Sigmoid colon (tissue), 7 donors: ENCODE data around the gene GRB14. TPM values are rescaled to one million over a fixed set of nuclear protein-coding genes. Genes with fewer than 3 reads are reported as not detected.

Experiments used
- DNase-seq: peaks from one replicate; pipeline ENCODE4 v3.0.0-alpha.2; 2019
- H3K27ac ChIP-seq, 4 donors: fragments of 200-600 bp; sonication (generic); one replicate each; pipeline ENCODE4 v1.5.1; 2016 to 2019; ENCODE audit warnings: mild to moderate bottlenecking in 1 of 4
- H3K27me3 ChIP-seq, 3 donors: fragments of 200-600 bp; sonication (generic); one replicate each; pipeline ENCODE4 v1.5.1; 2019; ENCODE audit warnings: mild to moderate bottlenecking in 1 of 3
- H3K36me3 ChIP-seq, 4 donors: fragments of 200-600 bp; sonication (generic); one replicate each; pipeline ENCODE4 v1.5.1; 2016 to 2019
- H3K4me1 ChIP-seq, 4 donors: fragments of 200-600 bp; sonication (generic); one replicate each; pipeline ENCODE4 v1.5.1; 2017 to 2019
- H3K4me3 ChIP-seq, 4 donors: fragments of 200-600 bp; sonication (generic); one replicate each; pipeline ENCODE4 v1.5.1; 2017 to 2019; ENCODE audit warnings: mild to moderate bottlenecking in 2 of 4, moderate library complexity in 1 of 4
- H3K9me3 ChIP-seq, 4 donors: fragments of 200-600 bp in 3 of 4; sonication (generic) in 3 of 4; one replicate each; pipeline versions ENCODE4 v1.5.1 to v1.6.1; 2013 to 2019
- EP300 ChIP-seq, 4 donors: sonication (generic); formaldehyde crosslinking; IDR thresholded peaks; one replicate each; pipeline ENCODE4 v1.6.1; 2017; ENCODE audit warnings: antibody characterized with exemption in 4 of 4
- POLR2A ChIP-seq, 2 donors: fragments of 450-650 bp; IDR thresholded peaks; one replicate each; pipeline ENCODE4 v1.6.1; 2016; ENCODE audit warnings: antibody characterized with exemption in 2 of 2, mild to moderate bottlenecking in 2 of 2, moderate library complexity in 2 of 2
- POLR2AphosphoS5 ChIP-seq, 4 donors: sonication (generic); formaldehyde crosslinking; IDR thresholded peaks; one replicate each; pipeline ENCODE4 v1.6.1; 2017; ENCODE audit warnings: antibody characterized with exemption in 4 of 4
- WGBS, 2 donors: extraction: QIAGEN DNeasy Blood & Tissue Kit; methylation state at CpG; one replicate each; pipeline ENCODE4 v1.1.7; 2013; 5-methylcytosine and 5-hydroxymethylcytosine counted together
- intact Hi-C: fragments of 100-400 bp; cut with DNase I; formaldehyde crosslinking; loops from one replicate; pipeline ENCODE4 v1.15.1; 2023
- polyA plus RNA-seq, 3 donors: library from polyadenylated mRNA; stranded (reverse); fragments of 200-250 nt; gene quantifications; one replicate each; pipeline ENCODE4 v1.2.3, GENCODE V29; 2013
- total RNA-seq, 4 donors: library from RNA; depleted of rRNA; stranded (reverse); fragments of >200 nt; gene quantifications; one replicate each; pipeline ENCODE4 v1.1.0, GENCODE V29; 2016
- TF ChIP-seq, protein P1 (sequence below), 4 experiments: fragments of 450-650 bp in 3 of 4; fragments of 200-600 bp in 1 of 4; IDR thresholded peaks; one replicate each; pipeline ENCODE4 v1.5.1; 2016 to 2019; ENCODE audit warnings: antibody characterized with exemption in 4 of 4, mild to moderate bottlenecking in 3 of 4, moderate library complexity in 2 of 4
- donor health status: healthy with polysubstance abuse.
- donor health status: Bipolar disorder and iron deficiency.
- donor health status: healthy.

The GRB14 gene
- total and polyA plus RNA-seq, 7 donors = 0.46 to 19.8 (median 12.5) TPM

DNA sequence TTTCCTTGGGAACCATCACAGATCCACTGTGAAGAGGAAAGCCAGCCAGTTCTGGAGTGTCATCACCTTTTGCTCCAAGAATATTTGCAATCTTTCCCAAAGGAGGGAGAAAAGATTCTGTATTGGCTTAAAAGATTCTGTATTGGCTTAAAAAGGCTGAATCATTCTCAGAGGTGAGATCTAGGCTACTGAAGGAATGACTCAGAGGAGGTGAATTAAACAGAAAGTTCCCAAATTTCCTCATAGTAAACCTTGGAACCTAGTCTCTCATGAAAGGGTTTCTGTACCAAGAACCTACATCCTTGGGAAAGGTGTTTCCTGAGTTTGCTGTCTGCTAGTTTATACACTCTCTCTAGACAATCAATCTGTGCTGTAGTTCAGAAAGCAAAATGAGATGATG is 34.1 kb upstream of the GRB14 start:
- Histone ChIP-seq H3K9me3 (peaks cover 0 to 3% (median under 1%) of the 10 kb centered on the region in 4 donors), H3K4me1 (peaks cover 0 to 6% (median 0%) of the 10 kb centered on the region in 4 donors), H3K4me3 (no peak overlapping the region), H3K36me3 (no peaks in the 10 kb centered on the region), H3K27ac (no peak overlapping the region), H3K27me3 (no peaks in the 10 kb centered on the region)
- intact Hi-C loops = no loop called here
- no peak for DNase-seq
- TF ChIP-seq, protein P1, sequence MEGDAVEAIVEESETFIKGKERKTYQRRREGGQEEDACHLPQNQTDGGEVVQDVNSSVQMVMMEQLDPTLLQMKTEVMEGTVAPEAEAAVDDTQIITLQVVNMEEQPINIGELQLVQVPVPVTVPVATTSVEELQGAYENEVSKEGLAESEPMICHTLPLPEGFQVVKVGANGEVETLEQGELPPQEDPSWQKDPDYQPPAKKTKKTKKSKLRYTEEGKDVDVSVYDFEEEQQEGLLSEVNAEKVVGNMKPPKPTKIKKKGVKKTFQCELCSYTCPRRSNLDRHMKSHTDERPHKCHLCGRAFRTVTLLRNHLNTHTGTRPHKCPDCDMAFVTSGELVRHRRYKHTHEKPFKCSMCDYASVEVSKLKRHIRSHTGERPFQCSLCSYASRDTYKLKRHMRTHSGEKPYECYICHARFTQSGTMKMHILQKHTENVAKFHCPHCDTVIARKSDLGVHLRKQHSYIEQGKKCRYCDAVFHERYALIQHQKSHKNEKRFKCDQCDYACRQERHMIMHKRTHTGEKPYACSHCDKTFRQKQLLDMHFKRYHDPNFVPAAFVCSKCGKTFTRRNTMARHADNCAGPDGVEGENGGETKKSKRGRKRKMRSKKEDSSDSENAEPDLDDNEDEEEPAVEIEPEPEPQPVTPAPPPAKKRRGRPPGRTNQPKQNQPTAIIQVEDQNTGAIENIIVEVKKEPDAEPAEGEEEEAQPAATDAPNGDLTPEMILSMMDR (IDR thresholded peaks at IDR 0.05) = no peak
- no peak for TF ChIP-seq POLR2AphosphoS5 (IDR thresholded peaks at IDR 0.05)
- TF ChIP-seq POLR2A (IDR thresholded peaks at IDR 0.05) = no peak
- no peak for TF ChIP-seq EP300 (IDR thresholded peaks at IDR 0.05)

DNA sequence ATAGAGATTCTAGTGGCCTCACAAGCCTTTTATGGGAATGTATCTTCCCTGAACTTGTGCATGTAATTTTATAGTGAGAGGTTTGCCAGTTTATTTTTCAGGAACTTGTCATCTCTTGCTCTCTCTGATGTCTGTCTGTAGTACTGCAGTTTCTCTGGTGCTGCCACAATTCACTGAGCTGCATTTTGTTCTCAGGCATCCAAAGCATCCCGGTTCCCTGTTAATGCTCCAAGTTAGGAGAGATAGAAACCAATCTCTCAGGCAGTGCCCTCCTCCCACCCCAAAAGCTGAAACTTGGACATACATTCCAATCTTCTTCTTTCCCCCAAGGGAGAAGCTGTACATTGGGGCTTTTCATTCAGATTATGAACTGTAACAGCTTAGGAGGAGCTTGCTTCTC is 30.1 kb upstream of the GRB14 start:
- Histone ChIP-seq H3K27me3 (no peaks in the 10 kb centered on the region), H3K4me3 (no peak overlapping the region), H3K36me3 (no peaks in the 10 kb centered on the region), H3K4me1 (peaks cover 0 to 6% (median 0%) of the 10 kb centered on the region in 4 donors), H3K27ac (peak overlapping the region in 1 of 4 donors; percentile 36), H3K9me3 (peaks cover 0 to 10% (median 1%) of the 10 kb centered on the region in 4 donors)
- intact Hi-C loops = no loop called here
- TF ChIP-seq, protein P1 (IDR thresholded peaks at IDR 0.05) = no peak
- TF ChIP-seq POLR2A (IDR thresholded peaks at IDR 0.05) (no peak), EP300 (IDR thresholded peaks at IDR 0.05) (no peak), POLR2AphosphoS5 (IDR thresholded peaks at IDR 0.05) (no peak)
- 66 to 76% methylated on average over 1 of the region's 1 CpG for WGBS, 2 donors
- DNase-seq = no peak

DNA sequence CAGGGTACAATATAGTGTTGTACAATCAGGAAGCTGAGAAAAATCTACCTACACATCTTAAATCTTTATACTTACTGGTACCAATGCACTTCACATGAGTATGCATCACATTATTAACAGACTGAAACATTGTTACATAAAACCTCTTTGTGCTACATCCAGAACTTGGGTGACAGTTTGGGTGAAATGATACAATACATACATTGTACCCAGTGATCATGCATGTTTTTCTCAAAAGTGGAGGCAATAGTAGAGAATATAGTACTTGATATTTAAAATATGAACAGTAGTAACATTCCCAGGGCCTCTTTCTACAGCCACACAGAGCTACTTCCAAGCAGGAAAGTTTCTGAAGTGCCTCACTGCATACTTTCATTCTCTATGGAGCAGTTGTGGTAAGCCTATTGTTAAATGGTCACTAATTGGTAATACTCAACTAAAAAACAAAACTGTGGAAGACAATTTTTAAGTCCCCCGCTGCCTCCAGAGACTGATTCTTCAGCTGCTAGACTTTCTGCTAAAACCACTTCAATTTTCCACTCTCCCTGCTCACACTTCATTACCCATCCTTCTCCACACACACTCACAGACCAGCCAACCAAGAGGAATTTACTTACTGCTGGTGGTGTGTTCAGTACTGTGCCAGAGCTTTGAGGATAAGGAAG is 22.9 kb upstream of the GRB14 start:
- Histone ChIP-seq H3K27ac (no peak overlapping the region), H3K4me1 (no peaks in the 10 kb centered on the region), H3K36me3 (no peaks in the 10 kb centered on the region), H3K27me3 (no peaks in the 10 kb centered on the region), H3K4me3 (no peak overlapping the region), H3K9me3 (peaks cover 0 to 4% (median 0%) of the 10 kb centered on the region in 4 donors)
- intact Hi-C loops = no loop called here
- TF ChIP-seq, protein P1 (IDR thresholded peaks at IDR 0.05) = no peak
- TF ChIP-seq POLR2AphosphoS5 (IDR thresholded peaks at IDR 0.05) (no peak), POLR2A (IDR thresholded peaks at IDR 0.05) (no peak), EP300 (IDR thresholded peaks at IDR 0.05) (no peak)
- 97 to 98% methylated on average over 1 of the region's 1 CpG for WGBS, 2 donors
- DNase-seq = no peak

DNA sequence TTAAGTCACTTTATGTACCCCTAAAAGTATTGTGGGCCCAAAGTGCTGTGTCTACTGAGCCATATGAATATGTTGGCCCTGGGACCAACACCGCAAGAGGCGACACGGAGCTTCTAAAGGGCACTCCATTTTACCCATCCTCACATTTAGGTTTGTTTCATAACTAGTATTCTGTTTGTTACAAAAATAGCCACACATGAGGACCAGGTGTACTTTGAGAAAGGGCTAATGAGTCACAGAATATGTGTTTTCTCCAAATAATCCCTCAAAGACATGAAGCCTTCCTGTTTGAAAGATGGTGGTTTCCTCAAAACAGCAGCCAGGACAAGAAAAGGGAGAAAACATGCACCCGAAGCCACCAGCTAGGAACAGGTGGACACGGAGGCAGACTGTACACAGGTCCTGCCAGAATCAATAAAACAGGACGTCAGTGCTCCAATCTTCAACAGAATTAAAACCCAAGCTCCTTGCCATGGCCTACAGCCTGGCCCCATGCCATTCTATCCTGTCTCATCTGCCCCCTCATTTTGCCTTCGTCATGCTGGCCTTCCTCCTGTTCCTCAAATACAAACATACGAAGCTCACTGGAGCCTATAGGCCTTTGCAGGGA is 21.8 kb upstream of the GRB14 start:
- 86 to 94% methylated on average over 8 of the region's 8 CpGs for WGBS, 2 donors
- intact Hi-C loops = no loop called here
- DNase-seq = no peak
- TF ChIP-seq EP300 (IDR thresholded peaks at IDR 0.05) = no peak
- TF ChIP-seq, protein P1 (IDR thresholded peaks at IDR 0.05) = no peak
- TF ChIP-seq POLR2AphosphoS5 (IDR thresholded peaks at IDR 0.05) = no peak
- TF ChIP-seq POLR2A (IDR thresholded peaks at IDR 0.05) = no peak
- Histone ChIP-seq H3K27me3 (no peaks in the 10 kb centered on the region), H3K4me3 (no peak overlapping the region), H3K4me1 (no peaks in the 10 kb centered on the region), H3K27ac (no peak overlapping the region), H3K36me3 (no peaks in the 10 kb centered on the region), H3K9me3 (no peaks in the 10 kb centered on the region)
